DOHH2 (cell line): Measurements from ENCODE around the gene SYNDIG1L.
"Not testable (repeated sequence)": the region's sequence is repeated elsewhere in the genome, so short reads cannot be mapped to it uniquely, and the experiment has no call there.

Experiments used
- H3F3A ChIP-seq: fragments of 200-600 bp; sonication (generic), shearing (Covaris generic); 2 replicates; pipeline ENCODE4 v1.6.0; 2016; ENCODE audit warnings: antibody characterized with exemption, mild to moderate bottlenecking; ENCODE audit not compliant: control insufficient read depth, insufficient read depth
- H3K27ac ChIP-seq: fragments of 200-600 bp; sonication (generic); 2 replicates; pipeline ENCODE4 v1.5.1; 2014; ENCODE audit warnings: low read depth, mild to moderate bottlenecking, low read length, moderate library complexity
- H3K27me3 ChIP-seq: fragments of 200-600 bp; sonication (generic); 2 replicates; pipeline ENCODE4 v1.6.1; 2014; ENCODE audit warnings: mild to moderate bottlenecking, low read length, mixed read lengths; ENCODE audit not compliant: control insufficient read depth
- H3K36me3 ChIP-seq: fragments of 200-600 bp; sonication (generic); 2 replicates; pipeline ENCODE4 v1.6.1; 2014; ENCODE audit warnings: mild to moderate bottlenecking, low read length, moderate library complexity, mixed read lengths; ENCODE audit not compliant: control insufficient read depth
- H3K4me1 ChIP-seq: fragments of 200-600 bp; sonication (generic); 2 replicates; pipeline ENCODE4 v1.6.1; 2014; ENCODE audit warnings: mild to moderate bottlenecking, low read length, mixed read lengths; ENCODE audit not compliant: control insufficient read depth
- H3K4me2 ChIP-seq: fragments of 200-600 bp; sonication (generic); 2 replicates; pipeline ENCODE4 v1.6.0; 2014; ENCODE audit warnings: mild to moderate bottlenecking, low read length, moderate library complexity
- H3K4me3 ChIP-seq: fragments of 200-600 bp; sonication (generic); 2 replicates; pipeline ENCODE4 v1.5.1; 2014; ENCODE audit warnings: mild to moderate bottlenecking, low read length, mixed read lengths
- H3K79me2 ChIP-seq: fragments of 200-600 bp; sonication (generic); 2 replicates; pipeline ENCODE4 v1.6.1; 2014; ENCODE audit warnings: mild to moderate bottlenecking, low read length, mixed read lengths; ENCODE audit not compliant: control insufficient read depth
- H3K9me2 ChIP-seq: fragments of 200-600 bp; sonication (generic); replicated peaks from 2 replicates; pipeline ENCODE4 v1.6.1; 2014; ENCODE audit warnings: mild to moderate bottlenecking, low read length, mixed read lengths; ENCODE audit not compliant: control insufficient read depth
- H3K9me3 ChIP-seq: fragments of 200-600 bp; sonication (generic); 2 replicates; pipeline ENCODE4 v1.6.1; 2014; ENCODE audit warnings: antibody characterized with exemption, low read length, mixed read lengths; ENCODE audit not compliant: control insufficient read depth, insufficient read depth
- H4K20me1 ChIP-seq: fragments of 200-600 bp; sonication (generic); 2 replicates; pipeline ENCODE4 v1.6.0; 2014; ENCODE audit warnings: low read depth, mild to moderate bottlenecking, antibody characterized with exemption, low read length, moderate library complexity; ENCODE audit not compliant: control insufficient read depth, insufficient read depth
- CTCF ChIP-seq: fragments of 200-600 bp; sonication (generic); IDR thresholded peaks from one replicate; pipeline ENCODE4 v1.5.1; 2014; ENCODE audit warnings: antibody characterized with exemption, mild to moderate bottlenecking, low read depth, low read length; ENCODE audit not compliant: poor library complexity, severe bottlenecking
- EZH2phosphoT487 ChIP-seq: fragments of 200-600 bp; sonication (generic); IDR thresholded peaks from 2 replicates; pipeline ENCODE4 v1.6.1; 2017; ENCODE audit warnings: borderline replicate concordance, mild to moderate bottlenecking, antibody characterized with exemption, low read length, moderate library complexity, mixed read lengths

The SYNDIG1L gene

GRCh38 chr14:74389980-74390379 lies 36.0 kb downstream of the SYNDIG1L start:
- Histone ChIP-seq H3K27ac (no peak overlapping the region), H3K9me2 (no peaks in the 10 kb centered on the region), H3K79me2 (no peaks in the 10 kb centered on the region), H3K4me2 (no peak overlapping the region), H3K36me3 (no peaks in the 10 kb centered on the region), H3F3A (no peaks in the 10 kb centered on the region), H3K4me3 (no peak overlapping the region), H3K27me3 (peaks cover 12% of the 10 kb centered on the region), H4K20me1 (no peaks in the 10 kb centered on the region), H3K9me3 (no peaks in the 10 kb centered on the region), H3K4me1 (no peaks in the 10 kb centered on the region)
- TF ChIP-seq CTCF (no peak), EZH2phosphoT487 (no peak)

GRCh38 chr14:74382231-74382630 lies 43.8 kb downstream of the SYNDIG1L start:
- H3K4me2 ChIP-seq, result no peak overlapping the region
- H3F3A ChIP-seq, result no peaks in the 10 kb centered on the region
- peaks cover 4% of the 10 kb centered on the region; the same call in 1 of the 2 replicates for H3K27me3 ChIP-seq
- no peaks in the 10 kb centered on the region for H3K9me3 ChIP-seq
- H3K4me1 ChIP-seq, result no peaks in the 10 kb centered on the region
- H3K79me2 ChIP-seq, result no peaks in the 10 kb centered on the region
- H3K36me3 ChIP-seq, result no peaks in the 10 kb centered on the region
- H3K27ac ChIP-seq, result no peak overlapping the region
- H3K4me3 ChIP-seq, result no peak overlapping the region
- H4K20me1 ChIP-seq, result no peaks in the 10 kb centered on the region
- no peak for TF ChIP-seq EZH2phosphoT487
- no peak for TF ChIP-seq CTCF
- H3K9me2 ChIP-seq, result no peaks in the 10 kb centered on the region

DNA sequence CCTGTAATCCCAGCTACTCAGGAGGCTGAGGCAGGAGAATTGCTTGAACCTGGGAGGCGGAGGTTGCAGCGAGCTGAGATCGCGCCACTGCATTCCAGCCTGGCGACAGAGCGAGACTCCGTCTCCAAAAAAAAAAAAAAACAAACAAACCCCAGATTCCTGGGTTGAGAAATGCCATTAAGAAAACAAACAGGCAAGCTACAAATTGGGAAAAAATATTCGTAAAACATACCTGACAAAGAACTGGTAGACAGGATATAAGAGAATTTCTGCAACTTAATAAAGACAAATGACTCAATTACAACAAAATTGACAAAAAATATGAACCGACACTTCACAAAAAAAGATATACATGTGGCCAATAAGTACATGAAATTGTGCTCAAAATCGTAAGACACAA lies 44.4 kb downstream of the SYNDIG1L start:
- not testable (repeated sequence) for H3K79me2 ChIP-seq, H3K27me3 ChIP-seq

GRCh38 chr14:74380845-74381244 lies 45.2 kb downstream of the SYNDIG1L start:
- Histone ChIP-seq H3K4me2 (no peak overlapping the region), H3K27me3 (no peaks in the 10 kb centered on the region), H4K20me1 (no peaks in the 10 kb centered on the region), H3K36me3 (no peaks in the 10 kb centered on the region), H3K9me2 (no peaks in the 10 kb centered on the region), H3F3A (no peaks in the 10 kb centered on the region), H3K79me2 (no peaks in the 10 kb centered on the region), H3K27ac (no peak overlapping the region), H3K4me3 (no peak overlapping the region), H3K4me1 (no peaks in the 10 kb centered on the region), H3K9me3 (no peaks in the 10 kb centered on the region)
- TF ChIP-seq CTCF (no peak), EZH2phosphoT487 (no peak)

More for the DNA sequence above, 44.4 kb downstream of the SYNDIG1L start:
- H3K9me2 ChIP-seq, H3K36me3 ChIP-seq, H3K4me2 ChIP-seq, H3K4me1 ChIP-seq, H3K27ac ChIP-seq, H3K9me3 ChIP-seq, H3F3A ChIP-seq, H4K20me1 ChIP-seq, H3K4me3 ChIP-seq: not testable (repeated sequence)
